Upper lobe of left lung (tissue), 6 donors: ENCODE measurements around the gene STARD8. TPM values are rescaled to one million over a fixed set of nuclear protein-coding genes. Genes with fewer than 3 reads are reported as not detected.

Experiments used
- ATAC-seq, 2 donors: fragments of 200-7000 bp; cut with Tn5 transposase; one replicate each; pipeline ENCODE4 v1.9.1; 2022; ENCODE audit warnings: mild to moderate bottlenecking in 2 of 2, moderate library complexity in 2 of 2; ENCODE audit not compliant: low FRiP score in 2 of 2
- DNase-seq, 2 donors: peaks; one replicate each; pipeline ENCODE4 v3.0.0-alpha.2; 2019 to 2020
- H3K27ac ChIP-seq, 4 donors: fragments of 200-600 bp; sonication (generic); one replicate each; pipeline ENCODE4 v1.5.1; 2016 to 2019
- H3K27me3 ChIP-seq, 4 donors: fragments of 200-600 bp; sonication (generic); one replicate each; pipeline ENCODE4 v1.5.1; 2017 to 2019
- H3K36me3 ChIP-seq, 4 donors: fragments of 200-600 bp; sonication (generic); one replicate each; pipeline ENCODE4 v1.5.1; 2016 to 2019
- H3K4me1 ChIP-seq, 4 donors: fragments of 200-600 bp; sonication (generic); one replicate each; pipeline ENCODE4 v1.5.1; 2018 to 2019
- H3K4me3 ChIP-seq, 4 donors: fragments of 200-600 bp; sonication (generic); one replicate each; pipeline ENCODE4 v1.5.1; 2017 to 2019; ENCODE audit warnings: mild to moderate bottlenecking in 2 of 4, moderate library complexity in 1 of 4
- H3K9me3 ChIP-seq, 4 donors: fragments of 200-600 bp; sonication (generic); one replicate each; pipeline ENCODE4 v1.5.1; 2018 to 2019
- EP300 ChIP-seq, 4 donors: sonication (generic); formaldehyde crosslinking; IDR thresholded peaks; one replicate each; pipeline ENCODE4 v1.5.1; 2017; ENCODE audit warnings: antibody characterized with exemption in 4 of 4, control low read depth in 2 of 4
- POLR2A ChIP-seq, 4 donors: fragments of 450-650 bp; IDR thresholded peaks; one replicate each; pipeline ENCODE4 v1.5.1; 2016 to 2017; ENCODE audit warnings: antibody characterized with exemption in 4 of 4, mild to moderate bottlenecking in 2 of 4
- POLR2AphosphoS5 ChIP-seq, 2 donors: sonication (generic); formaldehyde crosslinking; IDR thresholded peaks; one replicate each; pipeline ENCODE4 v1.5.1; 2017; ENCODE audit warnings: antibody characterized with exemption in 2 of 2
- WGBS, 2 donors: methylation state at CpG; one replicate each; pipeline ENCODE4 v1.1.5; 2017 to 2018; 5-methylcytosine and 5-hydroxymethylcytosine counted together
- total RNA-seq, 6 donors: library from RNA; depleted of rRNA in 4 of 6; stranded (reverse); fragments of >200 nt in 4 of 6; gene quantifications; one replicate each; pipeline versions ENCODE4 v1.1.0 to v1.2.1, GENCODE V29; 2016 to 2021
- TF ChIP-seq, protein P1 (sequence below), 6 experiments: fragments of 450-650 bp in 4 of 6; fragments of 200-600 bp in 2 of 6; sonication (generic) in 2 of 6; IDR thresholded peaks; one replicate each; pipeline ENCODE4 v1.5.1; 2016 to 2019; ENCODE audit warnings: antibody characterized with exemption in 6 of 6
- donor health status: DM: no; HTN: no; CAD: no; lungs with moderate emphysema.
- donor health status: DM: no; HTN: yes; CAD: no; lungs with severe emphysema.

STARD8 gene
- total RNA-seq, 6 donors from 2014 or later, result 13.9 to 43.1 (median 25.8) TPM

DNA sequence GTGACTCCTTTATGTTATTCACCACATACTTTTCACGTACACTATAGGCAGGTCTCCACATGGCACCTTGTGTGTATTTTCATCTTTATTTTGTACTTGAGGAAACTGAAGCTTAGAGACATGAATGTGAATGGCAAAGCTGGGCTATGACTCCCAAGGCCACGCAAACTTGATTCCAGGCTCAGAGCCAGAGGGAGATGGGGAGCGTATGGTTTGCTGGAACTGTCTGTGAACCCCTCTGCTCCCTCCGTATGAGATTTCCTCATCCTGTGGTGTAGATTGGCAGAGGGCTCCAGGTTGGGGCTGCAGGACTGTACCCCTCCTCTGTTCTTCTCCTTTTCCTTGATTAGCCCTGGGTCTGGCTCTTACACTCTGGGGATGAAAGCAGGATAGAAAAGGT is 16.1 kb upstream of the STARD8 start:
- H3K36me3 ChIP-seq, result no peaks in the 10 kb centered on the region
- no peak for TF ChIP-seq EP300 (IDR thresholded peaks at IDR 0.05)
- no peaks in the 10 kb centered on the region for H3K27me3 ChIP-seq
- H3K9me3 ChIP-seq, result no peaks in the 10 kb centered on the region
- ATAC-seq (no peak), DNase-seq (no peak)
- no peak overlapping the region for H3K4me3 ChIP-seq
- 80% methylated on average over 4 of the region's 4 CpGs; no CpG with 5 or more reads in 1 of the 2 donors for WGBS, 2 donors
- H3K4me1 ChIP-seq, result no peaks in the 10 kb centered on the region
- no peak overlapping the region for H3K27ac ChIP-seq

DNA sequence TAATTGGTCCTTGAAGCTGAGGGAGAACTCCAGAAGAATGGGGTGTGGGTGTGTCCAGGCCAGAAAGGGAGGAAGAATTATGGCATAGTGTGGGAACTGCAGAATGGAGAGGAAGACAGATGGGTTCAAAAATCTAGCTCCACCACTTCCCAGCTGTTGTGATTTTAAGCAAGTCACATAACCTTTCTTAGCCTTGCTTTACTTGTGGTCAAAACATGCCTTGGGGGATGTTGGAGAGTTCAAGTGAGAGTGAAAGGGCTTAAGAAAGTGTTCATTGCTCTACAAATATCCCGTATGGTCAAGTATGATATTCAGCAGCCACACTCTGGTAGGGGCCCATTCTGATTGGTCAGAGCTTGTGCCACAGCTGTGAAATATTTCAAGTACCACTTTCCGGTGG is 15.0 kb upstream of the STARD8 start:
- TF ChIP-seq, protein P1, sequence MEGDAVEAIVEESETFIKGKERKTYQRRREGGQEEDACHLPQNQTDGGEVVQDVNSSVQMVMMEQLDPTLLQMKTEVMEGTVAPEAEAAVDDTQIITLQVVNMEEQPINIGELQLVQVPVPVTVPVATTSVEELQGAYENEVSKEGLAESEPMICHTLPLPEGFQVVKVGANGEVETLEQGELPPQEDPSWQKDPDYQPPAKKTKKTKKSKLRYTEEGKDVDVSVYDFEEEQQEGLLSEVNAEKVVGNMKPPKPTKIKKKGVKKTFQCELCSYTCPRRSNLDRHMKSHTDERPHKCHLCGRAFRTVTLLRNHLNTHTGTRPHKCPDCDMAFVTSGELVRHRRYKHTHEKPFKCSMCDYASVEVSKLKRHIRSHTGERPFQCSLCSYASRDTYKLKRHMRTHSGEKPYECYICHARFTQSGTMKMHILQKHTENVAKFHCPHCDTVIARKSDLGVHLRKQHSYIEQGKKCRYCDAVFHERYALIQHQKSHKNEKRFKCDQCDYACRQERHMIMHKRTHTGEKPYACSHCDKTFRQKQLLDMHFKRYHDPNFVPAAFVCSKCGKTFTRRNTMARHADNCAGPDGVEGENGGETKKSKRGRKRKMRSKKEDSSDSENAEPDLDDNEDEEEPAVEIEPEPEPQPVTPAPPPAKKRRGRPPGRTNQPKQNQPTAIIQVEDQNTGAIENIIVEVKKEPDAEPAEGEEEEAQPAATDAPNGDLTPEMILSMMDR (IDR thresholded peaks at IDR 0.05), result no peak
- TF ChIP-seq POLR2A (IDR thresholded peaks at IDR 0.05), result no peak
- no peak for TF ChIP-seq POLR2AphosphoS5 (IDR thresholded peaks at IDR 0.05)
- no peak for TF ChIP-seq EP300 (IDR thresholded peaks at IDR 0.05)
- 81 to 83% methylated on average over 2 of the region's 2 CpGs for WGBS, 2 donors
- ATAC-seq, result no peak
- no peak for DNase-seq
- no peaks in the 10 kb centered on the region for H3K27me3 ChIP-seq
- no peak overlapping the region for H3K27ac ChIP-seq
- no peaks in the 10 kb centered on the region for H3K36me3 ChIP-seq
- H3K9me3 ChIP-seq, result no peaks in the 10 kb centered on the region
- H3K4me1 ChIP-seq, result no peaks in the 10 kb centered on the region
- no peak overlapping the region for H3K4me3 ChIP-seq

DNA sequence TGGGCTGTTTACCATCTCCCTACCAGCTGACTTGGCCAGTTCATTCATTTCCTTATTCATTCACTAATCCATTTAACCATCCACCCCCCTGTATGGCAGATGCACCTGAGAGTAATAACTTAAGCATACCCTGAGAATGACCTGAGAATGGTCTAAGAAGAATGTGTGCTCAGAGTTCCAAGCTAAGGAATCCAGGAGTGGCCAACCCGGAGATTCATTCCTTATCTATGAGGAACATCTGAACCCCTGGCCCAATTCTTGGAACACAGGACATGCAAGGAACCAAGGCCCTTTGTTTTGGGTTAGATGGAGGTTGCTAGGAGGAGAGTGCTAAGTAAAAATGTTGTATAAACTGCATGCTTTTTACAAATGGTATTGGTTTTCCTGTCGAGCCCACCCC is 13.5 kb upstream of the STARD8 start:
- TF ChIP-seq, protein P1 (IDR thresholded peaks at IDR 0.05), result no peak
- TF ChIP-seq POLR2A (IDR thresholded peaks at IDR 0.05) (no peak), EP300 (IDR thresholded peaks at IDR 0.05) (no peak), POLR2AphosphoS5 (IDR thresholded peaks at IDR 0.05) (no peak)
- WGBS, 2 donors, result 65 to 83% methylated on average over 2 of the region's 2 CpGs
- ATAC-seq, result no peak

DNA sequence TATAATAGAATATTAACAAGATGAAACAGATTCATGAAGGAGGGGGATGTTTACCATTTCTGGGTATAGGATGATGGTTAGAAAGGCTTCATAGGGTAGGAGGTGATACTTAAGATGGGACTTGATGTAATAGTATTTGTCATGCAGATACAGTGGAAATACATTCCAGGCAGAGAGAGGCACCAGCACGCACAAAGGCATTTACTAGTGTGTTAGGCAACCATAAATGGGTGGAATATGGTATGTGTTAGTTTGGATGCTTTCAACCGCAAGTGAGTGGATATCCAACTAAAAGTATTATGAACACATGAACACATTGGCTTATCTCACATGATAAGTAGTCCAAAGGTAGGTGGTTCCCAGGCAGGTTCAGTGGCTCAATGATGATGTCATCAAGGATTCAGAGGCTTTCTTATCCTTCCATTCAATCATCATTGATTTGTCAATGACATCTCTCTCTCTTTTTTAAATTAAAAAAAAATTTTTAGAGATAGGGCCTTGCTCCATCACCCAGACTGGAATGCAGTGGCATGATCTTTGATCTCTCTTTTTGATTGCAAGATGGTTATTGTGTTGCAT is 12.7 kb upstream of the STARD8 start:
- TF ChIP-seq, protein P1 (IDR thresholded peaks at IDR 0.05), result no peak
- no peak for TF ChIP-seq EP300 (IDR thresholded peaks at IDR 0.05)
- no peak for TF ChIP-seq POLR2A (IDR thresholded peaks at IDR 0.05)
- TF ChIP-seq POLR2AphosphoS5 (IDR thresholded peaks at IDR 0.05), result no peak
- H3K4me3 ChIP-seq, result no peak overlapping the region
- no peaks in the 10 kb centered on the region for H3K27me3 ChIP-seq
- H3K27ac ChIP-seq, result no peak overlapping the region
- H3K9me3 ChIP-seq, result no peaks in the 10 kb centered on the region
- DNase-seq, result no peak
- H3K36me3 ChIP-seq, result no peaks in the 10 kb centered on the region
- WGBS, 2 donors, result 68 to 89% methylated on average over 2 of the region's 2 CpGs
- no peaks in the 10 kb centered on the region for H3K4me1 ChIP-seq
- ATAC-seq, result no peak

More for the DNA sequence above, 13.5 kb upstream of the STARD8 start:
- no peaks in the 10 kb centered on the region for H3K36me3 ChIP-seq
- no peaks in the 10 kb centered on the region for H3K27me3 ChIP-seq
- H3K4me3 ChIP-seq, result no peak overlapping the region
- no peaks in the 10 kb centered on the region for H3K4me1 ChIP-seq
- H3K9me3 ChIP-seq, result no peaks in the 10 kb centered on the region
- no peak overlapping the region for H3K27ac ChIP-seq
- no peak for DNase-seq

DNA sequence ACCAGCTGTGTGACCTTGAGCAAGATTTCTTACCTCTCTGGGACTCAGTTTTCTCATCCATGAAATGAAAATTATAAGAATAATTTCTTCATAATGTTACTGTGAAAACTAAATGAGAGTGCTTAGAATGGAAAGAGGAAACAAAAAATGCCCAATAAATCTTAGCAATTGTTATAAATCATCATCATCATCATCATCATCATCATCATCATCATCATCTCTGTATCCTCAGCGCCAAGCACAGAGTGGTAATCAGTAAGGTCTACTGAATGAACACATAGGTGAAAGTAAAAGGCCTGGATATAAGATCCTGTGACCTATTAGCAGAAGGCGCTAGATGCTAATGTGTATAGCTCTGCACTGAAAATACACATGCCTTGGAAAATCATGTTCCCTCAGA is 6.8 kb upstream of the STARD8 start:
- Histone ChIP-seq H3K4me3 (no peak overlapping the region), H3K4me1 (no peaks in the 10 kb centered on the region), H3K27me3 (no peaks in the 10 kb centered on the region), H3K27ac (no peak overlapping the region), H3K9me3 (no peaks in the 10 kb centered on the region), H3K36me3 (no peaks in the 10 kb centered on the region)
- TF ChIP-seq, protein P1 (IDR thresholded peaks at IDR 0.05), result no peak
- no peak for TF ChIP-seq POLR2AphosphoS5 (IDR thresholded peaks at IDR 0.05)
- TF ChIP-seq EP300 (IDR thresholded peaks at IDR 0.05), result no peak
- TF ChIP-seq POLR2A (IDR thresholded peaks at IDR 0.05), result no peak
- 74 to 100% methylated on average over 2 of the region's 2 CpGs for WGBS, 2 donors
- no peak for DNase-seq
- no peak for ATAC-seq
